DOHH2 (cell line): Measurements from ENCODE around the gene SPATC1L.

ENCODE experiments used
- H3F3A ChIP-seq: fragments of 200-600 bp; sonication (generic), shearing (Covaris generic); 2 replicates; pipeline ENCODE4 v1.6.0; 2016; ENCODE audit warnings: antibody characterized with exemption, mild to moderate bottlenecking; ENCODE audit not compliant: control insufficient read depth, insufficient read depth
- H3K27ac ChIP-seq: fragments of 200-600 bp; sonication (generic); 2 replicates; pipeline ENCODE4 v1.5.1; 2014; ENCODE audit warnings: low read depth, mild to moderate bottlenecking, low read length, moderate library complexity
- H3K27me3 ChIP-seq: fragments of 200-600 bp; sonication (generic); 2 replicates; pipeline ENCODE4 v1.6.1; 2014; ENCODE audit warnings: mild to moderate bottlenecking, low read length, mixed read lengths; ENCODE audit not compliant: control insufficient read depth
- H3K36me3 ChIP-seq: fragments of 200-600 bp; sonication (generic); 2 replicates; pipeline ENCODE4 v1.6.1; 2014; ENCODE audit warnings: mild to moderate bottlenecking, low read length, moderate library complexity, mixed read lengths; ENCODE audit not compliant: control insufficient read depth
- H3K4me1 ChIP-seq: fragments of 200-600 bp; sonication (generic); 2 replicates; pipeline ENCODE4 v1.6.1; 2014; ENCODE audit warnings: mild to moderate bottlenecking, low read length, mixed read lengths; ENCODE audit not compliant: control insufficient read depth
- H3K4me2 ChIP-seq: fragments of 200-600 bp; sonication (generic); 2 replicates; pipeline ENCODE4 v1.6.0; 2014; ENCODE audit warnings: mild to moderate bottlenecking, low read length, moderate library complexity
- H3K4me3 ChIP-seq: fragments of 200-600 bp; sonication (generic); 2 replicates; pipeline ENCODE4 v1.5.1; 2014; ENCODE audit warnings: mild to moderate bottlenecking, low read length, mixed read lengths
- H3K79me2 ChIP-seq: fragments of 200-600 bp; sonication (generic); 2 replicates; pipeline ENCODE4 v1.6.1; 2014; ENCODE audit warnings: mild to moderate bottlenecking, low read length, mixed read lengths; ENCODE audit not compliant: control insufficient read depth
- H3K9me2 ChIP-seq: fragments of 200-600 bp; sonication (generic); replicated peaks from 2 replicates; pipeline ENCODE4 v1.6.1; 2014; ENCODE audit warnings: mild to moderate bottlenecking, low read length, mixed read lengths; ENCODE audit not compliant: control insufficient read depth
- H3K9me3 ChIP-seq: fragments of 200-600 bp; sonication (generic); 2 replicates; pipeline ENCODE4 v1.6.1; 2014; ENCODE audit warnings: antibody characterized with exemption, low read length, mixed read lengths; ENCODE audit not compliant: control insufficient read depth, insufficient read depth
- H4K20me1 ChIP-seq: fragments of 200-600 bp; sonication (generic); 2 replicates; pipeline ENCODE4 v1.6.0; 2014; ENCODE audit warnings: low read depth, mild to moderate bottlenecking, antibody characterized with exemption, low read length, moderate library complexity; ENCODE audit not compliant: control insufficient read depth, insufficient read depth
- EZH2phosphoT487 ChIP-seq: fragments of 200-600 bp; sonication (generic); IDR thresholded peaks from 2 replicates; pipeline ENCODE4 v1.6.1; 2017; ENCODE audit warnings: borderline replicate concordance, mild to moderate bottlenecking, antibody characterized with exemption, low read length, moderate library complexity, mixed read lengths
- TF ChIP-seq, protein P1 (sequence below): fragments of 200-600 bp; sonication (generic); IDR thresholded peaks from one replicate; pipeline ENCODE4 v1.5.1; 2014; ENCODE audit warnings: antibody characterized with exemption, mild to moderate bottlenecking, low read depth, low read length; ENCODE audit not compliant: poor library complexity, severe bottlenecking

SPATC1L gene

DNA sequence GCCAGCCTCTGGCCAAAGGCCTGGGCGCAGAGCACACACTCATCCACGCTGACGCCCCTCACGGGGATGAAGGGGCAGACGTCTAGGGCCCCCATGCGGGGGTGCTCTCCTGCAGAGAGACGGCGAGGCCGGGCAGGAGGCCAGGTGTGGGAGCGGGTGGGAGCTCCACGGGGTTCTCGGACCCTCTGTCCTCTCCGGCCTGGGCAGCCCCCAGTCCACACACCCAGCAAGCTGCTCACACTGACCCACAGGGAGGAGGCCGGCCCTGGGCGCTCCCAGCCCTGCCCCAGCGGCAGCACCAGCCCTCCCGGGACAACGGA, 31.4 kb downstream of the SPATC1L start:
- TF ChIP-seq, protein P1, sequence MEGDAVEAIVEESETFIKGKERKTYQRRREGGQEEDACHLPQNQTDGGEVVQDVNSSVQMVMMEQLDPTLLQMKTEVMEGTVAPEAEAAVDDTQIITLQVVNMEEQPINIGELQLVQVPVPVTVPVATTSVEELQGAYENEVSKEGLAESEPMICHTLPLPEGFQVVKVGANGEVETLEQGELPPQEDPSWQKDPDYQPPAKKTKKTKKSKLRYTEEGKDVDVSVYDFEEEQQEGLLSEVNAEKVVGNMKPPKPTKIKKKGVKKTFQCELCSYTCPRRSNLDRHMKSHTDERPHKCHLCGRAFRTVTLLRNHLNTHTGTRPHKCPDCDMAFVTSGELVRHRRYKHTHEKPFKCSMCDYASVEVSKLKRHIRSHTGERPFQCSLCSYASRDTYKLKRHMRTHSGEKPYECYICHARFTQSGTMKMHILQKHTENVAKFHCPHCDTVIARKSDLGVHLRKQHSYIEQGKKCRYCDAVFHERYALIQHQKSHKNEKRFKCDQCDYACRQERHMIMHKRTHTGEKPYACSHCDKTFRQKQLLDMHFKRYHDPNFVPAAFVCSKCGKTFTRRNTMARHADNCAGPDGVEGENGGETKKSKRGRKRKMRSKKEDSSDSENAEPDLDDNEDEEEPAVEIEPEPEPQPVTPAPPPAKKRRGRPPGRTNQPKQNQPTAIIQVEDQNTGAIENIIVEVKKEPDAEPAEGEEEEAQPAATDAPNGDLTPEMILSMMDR = no peak
- no peak for TF ChIP-seq EZH2phosphoT487
- H3K27me3 ChIP-seq = no peaks in the 10 kb centered on the region
- no peak overlapping the region for H3K27ac ChIP-seq
- H3K9me2 ChIP-seq = no peaks in the 10 kb centered on the region
- no peak overlapping the region for H3K4me2 ChIP-seq
- no peak overlapping the region for H3K4me3 ChIP-seq
- H3F3A ChIP-seq = no peaks in the 10 kb centered on the region
- no peaks in the 10 kb centered on the region for H3K9me3 ChIP-seq
- H3K4me1 ChIP-seq = no peaks in the 10 kb centered on the region; the same call in 1 of the 2 replicates
- H3K79me2 ChIP-seq = no peaks in the 10 kb centered on the region
- no peaks in the 10 kb centered on the region for H3K36me3 ChIP-seq
- no peaks in the 10 kb centered on the region for H4K20me1 ChIP-seq

DNA sequence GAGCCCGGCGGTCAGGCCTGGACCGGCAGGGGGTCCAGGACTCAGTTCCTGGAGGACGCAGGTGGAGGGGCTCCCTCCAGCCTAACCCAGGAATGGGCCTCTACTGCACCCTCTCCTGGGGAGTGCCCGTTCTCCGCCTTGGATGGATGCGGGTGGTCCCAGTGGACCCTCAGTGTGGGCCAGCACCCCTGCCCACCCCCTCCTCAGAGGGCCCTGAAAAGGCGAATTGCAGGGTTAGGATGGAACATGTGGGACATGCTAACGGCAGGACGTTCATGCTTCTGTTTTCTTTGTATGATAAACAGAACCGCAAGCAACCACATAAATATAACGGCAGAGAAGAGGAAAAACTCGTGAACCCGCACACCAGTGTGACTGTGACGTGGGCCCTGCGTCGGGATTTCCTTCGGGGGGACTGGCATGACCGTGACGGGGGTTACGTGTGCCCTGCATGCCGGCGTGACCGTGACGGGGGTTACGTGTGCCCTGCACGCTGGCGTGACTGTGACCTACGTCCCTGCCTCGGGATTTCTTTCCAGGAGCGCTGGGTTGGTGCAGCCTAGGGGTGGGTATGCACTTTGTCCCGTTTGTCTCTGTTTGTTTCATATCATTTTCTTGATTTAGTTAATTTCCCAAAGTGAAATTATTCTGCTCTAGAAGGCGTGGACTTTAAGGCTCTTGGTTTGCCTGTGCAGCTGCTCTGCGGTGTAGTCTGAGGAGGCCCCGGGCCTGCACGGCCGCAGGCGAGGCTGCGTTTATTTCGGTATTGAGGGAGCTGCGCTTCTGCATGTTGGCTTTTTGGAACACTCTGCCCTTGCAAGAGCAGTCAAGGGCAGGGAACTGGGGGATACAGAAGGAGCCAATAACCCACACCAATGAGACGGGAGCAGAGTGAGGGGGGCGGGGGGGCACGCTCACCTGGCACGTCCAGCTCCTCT, 32.0 kb downstream of the SPATC1L start:
- H3K79me2 ChIP-seq = no peaks in the 10 kb centered on the region
- no peaks in the 10 kb centered on the region for H3K36me3 ChIP-seq
- H3K9me2 ChIP-seq = no peaks in the 10 kb centered on the region
- H3K4me1 ChIP-seq = no peaks in the 10 kb centered on the region; the same call in 1 of the 2 replicates
- no peak overlapping the region for H3K4me3 ChIP-seq
- H4K20me1 ChIP-seq = no peaks in the 10 kb centered on the region
- TF ChIP-seq EZH2phosphoT487 = no peak
- TF ChIP-seq, protein P1 = no peak
- H3K27ac ChIP-seq = no peak overlapping the region
- H3F3A ChIP-seq = no peaks in the 10 kb centered on the region
- H3K9me3 ChIP-seq = no peaks in the 10 kb centered on the region
- no peak overlapping the region for H3K4me2 ChIP-seq
- no peaks in the 10 kb centered on the region for H3K27me3 ChIP-seq

DNA sequence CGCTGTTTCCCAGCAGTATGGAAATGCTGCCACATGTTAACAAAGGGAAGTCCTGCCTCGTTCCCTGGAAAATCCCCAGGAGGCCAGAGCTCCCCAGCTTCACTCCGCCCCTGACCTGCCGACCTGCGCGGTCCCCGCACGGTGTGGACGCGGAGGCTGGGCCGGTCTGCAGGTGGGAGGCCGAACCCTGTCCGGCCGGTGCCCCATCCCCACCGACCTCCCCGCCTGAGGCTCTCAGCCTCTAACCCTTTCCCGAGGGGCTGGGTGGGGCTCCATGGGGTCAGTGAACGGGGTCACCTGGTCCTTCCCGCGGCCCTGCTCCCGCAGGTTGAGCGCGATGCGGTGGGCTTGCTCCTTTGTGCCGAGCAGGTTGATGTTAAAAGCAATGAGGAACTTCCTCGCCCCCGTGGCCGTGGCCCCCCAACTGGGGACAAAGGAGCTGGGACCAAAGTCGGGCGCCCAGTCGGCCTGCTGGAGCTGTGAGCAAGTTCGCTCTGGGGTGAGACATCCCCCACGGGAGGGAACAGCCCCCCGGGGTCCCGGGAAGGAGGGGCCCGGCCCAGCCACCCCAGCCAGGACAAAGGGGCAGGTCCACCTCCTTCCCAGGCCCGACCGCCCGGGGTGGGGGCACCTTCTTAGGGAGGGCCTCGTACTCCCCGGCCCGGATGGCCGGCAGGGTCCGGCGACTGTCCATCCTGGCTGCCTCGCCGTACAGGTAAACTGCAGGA, 32.8 kb downstream of the SPATC1L start:
- no peaks in the 10 kb centered on the region for H3F3A ChIP-seq
- no peaks in the 10 kb centered on the region for H4K20me1 ChIP-seq
- H3K4me3 ChIP-seq = no peak overlapping the region
- no peaks in the 10 kb centered on the region for H3K79me2 ChIP-seq
- H3K4me2 ChIP-seq = no peak overlapping the region
- H3K4me1 ChIP-seq = no peaks in the 10 kb centered on the region; the same call in 1 of the 2 replicates
- H3K27ac ChIP-seq = no peak overlapping the region
- H3K9me3 ChIP-seq = no peaks in the 10 kb centered on the region
- no peaks in the 10 kb centered on the region for H3K36me3 ChIP-seq
- TF ChIP-seq, protein P1 = no peak
- TF ChIP-seq EZH2phosphoT487 = no peak
- H3K27me3 ChIP-seq = no peaks in the 10 kb centered on the region
- H3K9me2 ChIP-seq = no peaks in the 10 kb centered on the region
